D341Med (cell line): ENCODE measurements around the gene ANKS1B.
"Not testable (repeated sequence)": the region's sequence is repeated elsewhere in the genome, so short reads cannot be mapped to it uniquely, and the experiment has no call there.

ENCODE experiments used
- DNase-seq: peaks from one replicate; pipeline ENCODE4 v3.0.0; 2012; ENCODE audit warnings: low spot score

The ANKS1B gene

GRCh38 chr12:99700032-99700431, 284.7 kb downstream of the ANKS1B start:
- DNase-seq: no peak

GRCh38 chr12:99695050-99695449, 289.7 kb downstream of the ANKS1B start:
- DNase-seq: no peak

DNA sequence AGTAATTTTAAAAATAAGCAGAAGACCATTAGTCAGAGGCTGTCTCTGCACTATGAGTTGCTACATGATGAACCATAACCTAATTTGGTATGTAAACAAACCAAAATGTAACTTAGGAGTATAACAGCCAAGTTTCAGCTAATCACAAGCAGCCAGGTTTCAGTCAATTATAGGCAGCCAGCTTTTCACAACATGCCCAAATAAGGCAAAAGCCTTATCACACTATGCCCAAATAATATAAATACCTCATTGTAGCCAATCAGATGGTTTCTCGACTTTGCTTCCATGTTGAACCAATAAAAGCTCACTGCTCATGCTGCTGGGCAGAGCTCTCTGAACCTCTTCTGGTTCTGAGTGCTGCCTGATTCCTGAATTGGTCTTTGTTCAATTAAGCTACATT, 298.6 kb downstream of the ANKS1B start:
- DNase-seq: no peak

GRCh38 chr12:99680276-99680675, 304.5 kb downstream of the ANKS1B start:
- DNase-seq: no peak

DNA sequence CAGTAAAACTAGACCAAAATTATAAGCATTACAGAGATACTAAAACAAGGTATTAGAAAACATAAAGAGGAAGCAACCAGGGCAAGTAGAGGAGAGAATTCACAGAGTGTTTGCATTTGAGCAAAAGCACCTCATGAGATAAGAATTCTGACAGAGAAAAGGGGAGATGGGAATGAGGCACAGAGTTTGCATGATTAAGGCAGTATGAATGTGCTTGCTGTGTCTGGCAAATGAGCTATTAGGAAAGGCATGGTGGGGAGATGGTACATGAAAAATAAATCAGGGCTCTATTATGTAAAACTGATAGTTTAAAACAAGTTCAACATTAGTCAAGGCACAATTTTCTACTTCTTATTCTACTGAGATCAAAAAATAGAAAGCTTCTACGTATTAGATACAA, 314.1 kb downstream of the ANKS1B start:
- DNase-seq: no peak

- DNase-seq: no peak
Measured at GRCh38 chr12:99658671-99659349, 325.9 kb downstream of the ANKS1B start.

DNA sequence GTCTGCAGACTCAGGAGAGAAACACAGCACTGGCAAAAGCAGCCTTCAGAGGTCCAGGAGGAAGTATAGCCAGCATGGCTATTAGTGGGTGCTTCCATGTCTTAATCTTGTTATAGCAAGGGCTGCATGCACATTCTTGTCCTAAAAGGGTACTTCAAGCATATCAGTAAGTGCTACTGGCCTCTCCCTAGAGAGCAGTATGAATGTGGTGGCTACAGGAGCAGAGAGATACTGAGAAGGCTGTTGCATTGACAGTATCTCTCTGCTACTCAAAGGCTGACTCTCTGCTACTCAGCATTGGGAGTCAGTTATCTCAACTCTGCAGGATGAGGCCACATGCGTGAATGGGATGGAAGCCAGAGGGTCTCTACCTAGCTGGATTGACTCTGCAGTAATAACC, 335.2 kb downstream of the ANKS1B start:
- no peak for DNase-seq

DNA sequence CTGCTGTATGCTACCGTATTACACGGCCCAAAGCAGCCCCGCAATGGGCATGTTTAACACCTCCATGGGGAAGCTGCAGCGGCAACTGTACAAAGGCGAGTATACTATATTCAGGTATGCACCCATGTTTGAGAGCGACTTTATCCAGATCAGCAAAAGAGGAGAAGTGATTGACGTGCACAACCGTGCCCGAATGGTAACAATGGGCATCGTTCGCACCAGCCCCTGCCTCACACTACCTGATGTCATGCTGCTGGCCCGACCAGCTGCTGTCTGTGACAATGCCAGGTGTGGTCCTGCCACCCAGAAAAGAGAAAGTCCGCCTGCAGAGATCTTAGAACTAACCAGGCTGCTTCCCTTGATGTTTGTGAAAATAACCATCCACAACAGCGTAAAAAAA, 336.6 kb downstream of the ANKS1B start:
- no peak for DNase-seq

GRCh38 chr12:99647453-99647852, 337.3 kb downstream of the ANKS1B start, which contains the start of gene GARIN6:
GARIN6 (plus strand) TSS chr12:99647753; CDS start chr12:99648175, 422 bp downstream.
- no peak for DNase-seq

GRCh38 chr12:99644629-99645028, 340.1 kb downstream of the ANKS1B start:
- no peak for DNase-seq

GRCh38 chr12:99627459-99627858, 357.3 kb downstream of the ANKS1B start:
- no peak for DNase-seq

DNA sequence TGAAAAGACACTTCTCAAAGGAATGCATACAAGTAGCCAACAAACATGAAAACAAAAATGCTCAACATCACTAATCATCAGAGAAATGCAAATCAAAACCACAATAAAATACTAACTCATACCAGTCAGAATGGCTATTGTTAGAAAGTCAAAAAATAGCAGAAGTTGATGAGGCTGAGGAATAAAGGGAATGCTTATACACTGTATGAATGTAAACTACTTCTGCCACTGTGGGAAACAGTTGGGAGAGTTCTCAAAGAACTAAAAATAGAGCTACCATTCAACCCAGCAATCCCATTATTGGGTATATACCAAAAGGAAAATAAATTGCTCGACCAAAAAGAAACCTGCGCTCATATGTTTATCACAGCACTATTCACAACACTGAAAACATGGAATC, 360.1 kb downstream of the ANKS1B start:
- DNase-seq: not testable (repeated sequence)

DNA sequence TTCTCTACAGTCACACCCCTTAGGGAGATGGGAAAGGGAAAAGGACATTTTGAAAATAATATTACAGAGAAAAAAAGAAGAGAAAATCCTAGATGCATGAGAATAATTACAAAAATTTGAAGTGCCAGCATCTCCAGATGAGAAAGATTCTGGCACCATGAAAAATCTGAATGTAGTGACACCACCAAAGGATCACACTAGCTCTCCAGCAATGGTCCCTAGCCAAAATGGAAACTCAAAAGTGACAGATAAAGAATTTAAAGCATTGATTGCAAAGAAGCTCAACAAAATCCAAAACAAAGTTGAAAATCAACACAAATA, 364.6 kb downstream of the ANKS1B start:
- DNase-seq: no peak

GRCh38 chr12:99619389-99620158, 365.2 kb downstream of the ANKS1B start:
- DNase-seq: peak; percentile 62

- DNase-seq: no peak
Measured at GRCh38 chr12:99618657-99619056, 366.1 kb downstream of the ANKS1B start.

DNA sequence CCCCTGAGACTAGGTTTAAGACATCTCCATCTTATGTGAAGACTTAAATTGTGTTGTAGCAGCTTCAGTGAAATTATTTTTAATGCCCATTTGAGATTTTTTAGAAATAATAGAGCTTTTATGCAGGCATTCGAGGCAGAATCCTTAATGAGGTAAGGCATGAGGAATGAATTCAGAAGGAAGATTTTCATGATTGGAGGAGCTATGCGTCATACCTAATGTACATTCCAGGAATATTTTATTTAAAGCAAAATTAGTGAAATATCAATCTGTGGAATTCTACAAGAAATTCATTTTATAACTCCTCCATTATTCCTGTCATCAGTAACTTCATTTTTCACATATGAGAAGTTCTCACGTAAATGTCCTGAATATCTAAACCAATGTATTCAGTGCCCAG, 373.1 kb downstream of the ANKS1B start:
- DNase-seq: no peak

DNA sequence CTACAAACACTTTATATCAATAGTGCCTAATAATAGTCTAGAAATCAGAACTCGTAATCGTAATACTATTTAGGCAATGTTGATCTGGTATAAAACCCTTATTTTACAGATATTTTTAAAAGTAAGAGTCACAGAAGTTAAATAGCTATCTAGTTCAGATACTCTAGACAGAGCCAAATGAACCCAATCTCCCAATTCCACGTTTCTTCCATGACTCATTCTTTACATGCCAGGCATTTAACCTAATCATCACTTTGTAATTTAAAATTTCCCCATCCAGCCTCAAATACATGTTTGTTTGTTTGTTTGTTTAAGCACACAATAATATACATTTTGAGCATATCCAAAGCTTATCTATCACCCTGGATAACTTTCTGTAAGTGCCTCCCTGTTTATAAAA, 373.6 kb downstream of the ANKS1B start:
- DNase-seq: no peak

DNA sequence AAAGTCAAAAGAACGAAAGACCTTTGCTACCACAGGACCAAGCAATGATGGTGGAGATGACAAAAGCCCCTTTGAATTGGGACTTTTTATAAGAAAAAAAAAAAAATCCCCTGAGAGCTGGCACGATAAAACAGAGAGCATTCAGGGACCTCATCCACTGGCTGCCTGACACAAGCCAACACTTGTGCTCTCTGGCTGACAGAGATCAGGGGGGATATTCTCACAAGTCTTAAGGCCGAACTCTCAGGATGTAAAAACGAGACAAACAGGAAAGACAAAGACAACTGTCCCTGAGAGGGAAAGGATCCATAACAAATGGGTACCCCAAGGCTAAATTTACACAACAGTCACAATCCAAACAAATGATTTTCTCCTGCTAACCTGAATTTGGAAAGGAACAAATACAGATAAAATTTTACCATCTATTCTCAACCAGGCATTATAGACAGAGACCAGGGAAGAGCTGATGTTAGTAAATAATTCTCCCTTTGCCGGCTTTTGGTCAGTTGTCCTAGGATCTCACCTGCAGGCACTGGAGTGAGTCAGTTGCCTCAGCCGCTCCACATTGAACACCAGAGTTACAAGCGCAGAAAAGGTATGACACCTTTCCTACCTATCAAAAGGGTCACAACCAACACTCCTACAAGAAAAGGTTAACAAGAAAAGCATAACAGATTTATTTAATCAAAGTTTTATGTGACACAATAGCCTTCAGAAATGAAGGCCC, 375.1 kb downstream of the ANKS1B start:
- DNase-seq: no peak

- DNase-seq: no peak
Measured at GRCh38 chr12:99600388-99600787, 384.3 kb downstream of the ANKS1B start.

DNA sequence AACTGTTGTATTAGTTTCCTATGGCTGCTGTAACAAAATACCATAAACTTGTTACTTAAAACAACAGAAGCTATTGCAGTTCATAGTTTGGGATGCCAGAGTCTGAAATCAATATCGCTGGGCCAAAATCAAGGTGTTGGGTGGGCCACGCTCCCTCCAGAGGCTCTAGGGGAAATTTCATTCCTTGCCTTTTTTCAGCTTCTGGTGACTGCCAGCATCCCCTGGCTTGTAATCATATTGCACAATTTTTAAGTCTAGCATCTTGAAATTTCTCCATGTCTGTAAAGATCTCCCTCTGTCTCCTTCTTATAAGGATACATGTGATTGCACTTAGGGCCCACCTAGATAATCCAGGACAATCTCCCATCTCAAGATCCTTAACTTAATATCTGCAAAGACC, 386.0 kb downstream of the ANKS1B start:
- DNase-seq: no peak

- no peak for DNase-seq
Measured at GRCh38 chr12:99596762-99597161, 388.0 kb downstream of the ANKS1B start.

GRCh38 chr12:99577125-99577524, 407.6 kb downstream of the ANKS1B start:
- DNase-seq: not testable (repeated sequence)

DNA sequence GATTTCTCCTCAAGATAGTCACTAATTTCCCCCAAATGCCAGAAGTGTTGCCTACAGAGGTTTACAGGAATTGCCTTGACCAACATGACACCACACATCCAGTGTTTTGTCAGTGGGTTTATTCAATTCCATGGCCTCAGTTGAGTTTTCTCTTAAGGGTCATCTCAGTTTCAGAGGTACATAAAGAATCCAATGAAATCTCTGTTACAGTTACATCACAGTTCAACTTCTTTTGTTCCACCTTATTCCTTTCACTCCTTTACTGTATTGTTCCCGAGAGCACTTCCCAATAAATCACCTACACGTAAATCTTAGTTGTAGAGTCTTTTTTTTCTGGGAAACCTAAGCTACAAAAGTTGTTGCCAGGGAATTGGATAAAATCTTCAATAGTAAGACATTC, 410.8 kb downstream of the ANKS1B start:
- DNase-seq: no peak
